Mesodermal cell (in vitro differentiated cells): ENCODE data around the gene EXOC3.
"Not testable (repeated sequence)": the region's sequence is repeated elsewhere in the genome, so short reads cannot be mapped to it uniquely, and the experiment has no call there.

Experiments
- H3K27ac ChIP-seq: 2 replicates; pipeline ENCODE4 v1.7.0; 2013; ENCODE audit warnings: mild to moderate bottlenecking, low read depth, low read length, moderate library complexity; ENCODE audit not compliant: severe bottlenecking
- H3K36me3 ChIP-seq: 2 replicates; pipeline ENCODE4 v1.7.1; 2013; ENCODE audit warnings: mild to moderate bottlenecking, low read length, moderate library complexity; ENCODE audit not compliant: control insufficient read depth, insufficient read depth
- H3K4me1 ChIP-seq: one replicate; pipeline ENCODE4 v1.7.1; 2013; ENCODE audit warnings: mild to moderate bottlenecking, low read length; ENCODE audit not compliant: insufficient read depth, control insufficient read depth, poor library complexity, severe bottlenecking
- H3K4me3 ChIP-seq: 2 replicates; pipeline ENCODE4 v1.7.0; 2013; ENCODE audit warnings: low read length, control low read depth, mild to moderate bottlenecking; ENCODE audit not compliant: insufficient read depth, poor library complexity, severe bottlenecking; ENCODE audit errors: extremely low read depth
- H3K9me3 ChIP-seq: 2 replicates; pipeline ENCODE4 v1.7.1; 2013; ENCODE audit warnings: mild to moderate bottlenecking, low read length, moderate library complexity; ENCODE audit not compliant: control insufficient read depth
- WGBS, 2 experiments: methylation state at CpG; one replicate each; pipeline ENCODE4 v1.1.5; 2013; ENCODE audit warnings: missing lambda C conversion rate in 2 of 2; ENCODE audit not compliant: insufficient coverage in 2 of 2; 5-methylcytosine and 5-hydroxymethylcytosine counted together

EXOC3 gene

DNA sequence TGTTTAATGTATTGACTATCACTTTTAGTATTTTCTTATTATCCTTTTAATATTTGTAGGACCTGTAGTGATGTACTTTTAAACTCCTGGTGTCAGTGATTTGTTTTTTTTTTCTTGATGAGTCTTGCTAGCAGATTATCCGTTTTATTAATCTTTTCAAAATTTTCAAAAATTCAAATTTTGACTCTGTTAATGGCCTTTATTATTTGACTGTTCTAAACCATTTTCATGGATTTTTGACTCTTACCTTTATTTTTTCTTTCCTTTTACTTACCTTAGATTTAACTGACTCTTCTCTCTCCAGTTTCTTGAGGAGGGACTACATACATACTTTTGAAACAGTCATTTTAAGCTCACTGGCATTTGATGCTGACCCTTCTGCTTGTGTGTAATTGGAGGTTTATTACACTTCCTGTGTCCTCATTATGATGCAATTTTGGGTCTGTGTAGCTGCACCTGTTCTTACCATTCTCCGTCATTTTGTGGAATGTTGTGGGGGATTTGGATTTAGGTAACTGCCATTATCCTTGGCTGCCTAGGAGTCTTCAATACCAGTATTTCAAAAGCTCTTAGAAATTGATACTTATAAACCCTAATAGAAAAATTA is 32.0 kb upstream of the EXOC3 start:
- H3K9me3 ChIP-seq, result no peaks in the 10 kb centered on the region
- peaks cover 18% of the 10 kb centered on the region for H3K4me1 ChIP-seq
- H3K36me3 ChIP-seq, result no peaks in the 10 kb centered on the region
- H3K4me3 ChIP-seq, result no peak overlapping the region
- WGBS, 2 experiments, result no CpG with 5 or more reads among the region's 2 CpGs
- H3K27ac ChIP-seq, result no peak overlapping the region

DNA sequence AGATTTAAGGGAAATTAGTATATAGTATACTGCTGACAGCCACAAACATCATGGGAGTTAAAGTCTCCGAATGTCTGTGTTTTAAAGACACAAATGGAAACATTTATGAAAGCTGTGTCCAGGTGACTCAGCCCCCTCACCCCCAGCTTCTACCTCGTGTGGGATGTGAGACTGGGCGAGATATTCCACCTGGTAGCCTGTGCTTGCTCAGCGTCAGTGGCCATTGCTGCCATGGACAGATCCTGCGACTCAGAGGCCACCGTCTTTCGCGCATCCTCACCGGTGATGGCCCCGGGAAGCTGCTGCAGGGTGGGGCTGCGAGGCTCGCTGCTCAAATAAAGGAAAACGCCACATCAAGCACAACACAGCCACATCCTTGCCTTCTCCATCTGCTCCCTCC is 31.2 kb upstream of the EXOC3 start:
- H3K36me3 ChIP-seq, result no peaks in the 10 kb centered on the region
- no peaks in the 10 kb centered on the region for H3K9me3 ChIP-seq
- H3K27ac ChIP-seq, result no peak overlapping the region
- H3K4me3 ChIP-seq, result no peak overlapping the region
- peaks cover 18% of the 10 kb centered on the region for H3K4me1 ChIP-seq
- 87 to 93% methylated on average over 10 to 12 of the region's 13 CpGs for WGBS, 2 experiments

DNA sequence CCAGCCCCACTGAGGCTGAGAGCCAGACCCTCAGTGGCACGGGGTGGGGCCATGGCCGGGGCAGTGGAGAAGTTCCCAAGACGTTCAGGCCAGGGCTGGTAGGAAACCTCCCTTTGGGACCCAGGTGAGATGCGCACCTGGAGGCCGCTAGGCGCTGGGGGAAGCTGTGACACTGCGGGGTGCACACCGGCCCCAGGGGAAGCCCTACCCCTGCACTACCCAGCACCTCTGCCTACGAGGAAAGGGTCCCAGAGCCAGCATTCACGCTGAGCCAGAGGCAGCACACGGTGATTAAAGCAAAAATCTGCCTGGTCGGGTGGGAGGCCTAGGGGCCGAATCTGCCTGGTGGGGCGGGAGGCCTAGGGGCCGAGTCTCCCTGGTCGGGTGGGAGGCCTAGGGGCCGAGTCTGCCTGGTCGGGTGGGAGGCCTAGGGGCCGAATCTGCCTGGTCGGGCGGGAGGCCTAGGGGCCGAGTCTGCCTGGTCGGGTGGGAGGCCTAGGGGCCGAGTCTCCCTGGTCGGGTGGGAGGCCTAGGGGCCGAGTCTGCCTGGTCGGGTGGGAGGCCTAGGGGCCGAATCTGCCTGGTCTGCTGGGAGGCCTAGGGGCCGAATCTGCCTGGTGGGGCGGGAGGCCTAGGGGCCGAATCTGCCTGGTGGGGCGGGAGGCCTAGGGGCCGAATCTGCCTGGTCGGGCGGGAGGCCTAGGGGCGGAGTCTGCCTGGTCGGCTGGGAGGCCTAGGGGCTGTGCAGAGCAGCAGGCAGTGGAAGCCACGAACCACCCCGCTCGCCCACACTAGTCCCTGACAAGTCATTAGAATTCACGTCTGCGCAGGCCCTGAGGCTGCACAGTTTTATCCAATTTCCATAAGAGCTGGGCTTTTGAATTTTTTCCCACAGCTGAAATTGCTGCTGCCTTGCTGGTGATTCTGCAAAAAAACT is 27.7 kb upstream of the EXOC3 start:
- H3K36me3 ChIP-seq, H3K4me3 ChIP-seq, H3K9me3 ChIP-seq: not testable (repeated sequence)
- whole genome bisulfite sequencing, 2 experiments, result 56% methylated on average over 32 to 33 of the region's 42 CpGs
- peak overlapping the region; percentile 95 for H3K27ac ChIP-seq
- peaks cover 18% of the 10 kb centered on the region for H3K4me1 ChIP-seq

DNA sequence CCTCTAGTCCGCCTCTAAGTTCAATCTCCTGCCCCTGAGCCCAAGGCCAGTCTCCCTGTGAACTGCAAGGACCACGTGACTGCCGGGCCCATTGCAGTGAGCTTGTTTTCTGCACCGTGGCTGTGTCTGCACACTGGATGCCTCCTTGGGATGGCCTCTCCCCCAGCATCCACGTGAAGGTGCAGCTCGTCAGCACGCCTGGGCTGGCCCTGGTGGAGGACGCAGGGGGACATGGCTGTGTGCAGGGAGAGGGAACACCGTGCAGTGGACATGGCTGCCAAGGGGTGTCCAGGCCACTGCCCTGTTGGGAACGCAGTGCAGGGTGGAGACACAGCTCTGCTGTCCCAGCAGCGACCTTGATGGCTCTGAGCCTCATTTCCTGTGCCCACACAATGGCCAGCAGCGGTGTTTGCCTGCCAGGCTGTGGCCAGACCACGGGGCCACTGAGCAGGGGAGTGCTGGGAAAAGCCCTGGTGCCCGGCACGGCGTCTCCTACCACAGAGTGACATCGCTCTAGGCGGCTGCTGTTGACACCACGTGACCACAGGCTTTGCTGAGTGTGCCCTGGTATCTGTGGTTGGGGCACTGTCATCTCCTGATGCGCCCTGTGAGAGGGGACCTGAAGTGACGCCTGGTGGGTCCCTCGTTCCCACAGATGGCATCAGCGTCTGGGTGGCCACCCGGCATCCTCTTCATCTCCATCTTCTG is 26.9 kb upstream of the EXOC3 start:
- H3K4me1 ChIP-seq, result peaks cover 18% of the 10 kb centered on the region
- no peaks in the 10 kb centered on the region for H3K9me3 ChIP-seq
- H3K4me3 ChIP-seq, result no peak overlapping the region
- 84% methylated on average over 22 to 24 of the region's 24 CpGs for WGBS, 2 experiments
- peak overlapping the region; percentile 95 for H3K27ac ChIP-seq
- H3K36me3 ChIP-seq, result no peaks in the 10 kb centered on the region

DNA sequence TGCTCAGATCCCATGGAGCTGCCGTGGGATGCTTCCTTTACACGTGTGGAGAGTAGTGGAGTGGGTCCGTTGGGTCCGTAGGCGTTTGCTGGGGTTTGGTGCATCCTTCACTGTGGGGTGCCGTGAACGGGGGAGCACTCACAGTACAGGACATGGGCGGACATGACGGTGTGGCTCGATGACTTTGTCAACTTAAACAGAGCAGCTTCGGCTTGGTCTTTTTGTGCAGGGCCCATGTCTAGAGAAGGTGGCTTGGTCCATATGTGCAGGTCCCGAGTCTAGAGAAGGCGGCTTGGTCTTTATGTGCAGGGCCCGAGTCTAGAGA is 26.4 kb upstream of the EXOC3 start:
- Histone ChIP-seq H3K36me3 (no peaks in the 10 kb centered on the region), H3K9me3 (no peaks in the 10 kb centered on the region), H3K27ac (peak overlapping the region; percentile 95), H3K4me1 (peaks cover 18% of the 10 kb centered on the region), H3K4me3 (no peak overlapping the region)
- 94 to 98% methylated on average over 14 of the region's 14 CpGs for WGBS, 2 experiments

DNA sequence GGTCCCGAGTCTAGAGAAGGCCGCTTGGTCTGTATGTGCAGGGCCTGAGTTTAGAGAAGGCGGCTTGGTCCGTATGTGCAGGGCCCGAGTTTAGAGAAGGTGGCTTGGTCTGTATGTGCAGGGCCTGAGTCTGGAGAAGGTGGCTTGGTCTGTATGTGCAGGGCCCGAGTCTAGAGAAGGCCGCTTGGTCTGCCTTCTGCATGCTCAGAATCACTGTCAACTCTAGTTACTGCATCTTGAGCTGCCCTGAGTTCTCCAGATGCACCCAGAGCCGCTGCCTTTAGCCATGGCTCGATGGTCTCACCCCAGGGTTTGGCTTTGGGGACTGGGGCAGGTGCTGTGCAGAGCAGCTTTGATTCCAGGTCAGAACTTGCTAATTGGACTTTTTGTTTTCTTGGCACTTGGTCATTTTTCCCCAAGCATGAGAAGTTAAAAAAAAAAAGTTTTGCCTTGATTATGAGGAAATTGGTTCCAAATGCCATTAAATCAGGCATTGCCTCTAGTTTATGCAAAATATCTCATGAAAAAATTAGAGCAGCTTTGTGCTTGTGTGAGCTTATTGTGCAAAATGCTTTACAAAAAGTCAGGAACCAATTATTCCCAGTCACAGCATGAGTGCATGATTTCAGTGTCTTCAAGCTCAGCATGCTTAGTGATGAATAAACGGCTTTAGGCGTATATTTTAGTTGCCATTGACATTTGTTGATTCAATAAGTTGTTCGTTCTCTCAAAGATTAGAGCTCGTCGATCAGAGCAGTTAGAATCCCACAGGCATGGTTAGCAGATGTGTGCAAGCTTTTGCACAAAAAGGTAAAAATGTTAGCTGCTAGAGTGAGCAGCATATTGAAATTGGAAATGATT is 25.4 kb upstream of the EXOC3 start:
- 90 to 91% methylated on average over 14 of the region's 14 CpGs for WGBS, 2 experiments

DNA sequence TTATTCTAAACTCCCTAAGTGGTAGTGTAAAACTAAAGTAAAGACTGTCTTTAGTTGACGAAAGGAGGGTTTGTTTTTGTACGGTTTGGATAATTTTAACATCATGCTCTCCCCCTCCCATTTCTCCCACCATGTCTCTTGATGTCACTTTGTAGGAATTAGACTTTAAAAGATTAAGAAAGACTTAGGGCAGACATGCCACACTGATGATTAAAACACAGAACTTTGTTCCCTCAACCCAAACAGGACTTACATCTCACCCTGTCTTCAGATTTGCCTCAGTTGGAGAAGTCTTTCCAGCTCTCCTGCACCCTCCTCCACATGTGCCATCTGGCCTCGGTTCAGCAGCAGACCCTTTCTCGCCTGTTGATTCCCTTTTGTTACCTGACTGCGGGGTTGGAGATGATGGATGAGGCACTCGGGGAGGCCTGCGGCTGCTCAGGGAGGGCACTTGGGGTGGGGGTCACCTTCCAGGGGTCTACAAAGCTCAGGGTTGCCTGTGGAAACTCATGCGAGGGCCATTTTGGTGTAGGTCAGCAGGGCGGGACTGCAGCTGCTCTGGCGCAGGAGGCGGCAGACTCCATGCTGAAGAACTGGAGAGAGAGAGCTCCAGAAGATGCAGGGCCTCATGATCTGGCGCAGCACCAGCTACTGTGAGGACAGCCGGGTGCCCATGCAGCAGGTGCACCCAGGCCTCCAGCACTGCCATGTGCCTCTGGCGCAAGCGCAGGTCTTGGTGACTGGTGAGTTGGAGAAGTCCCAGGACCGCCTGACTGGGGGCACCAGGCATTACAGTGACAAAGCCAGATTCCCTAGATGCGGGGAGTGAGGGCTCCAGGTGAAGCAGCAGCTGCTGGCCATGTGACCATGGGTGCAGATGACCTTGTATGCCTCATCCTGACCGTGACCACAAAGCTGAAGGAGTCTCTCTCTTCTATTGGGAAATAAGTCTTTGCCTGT is 24.5 kb upstream of the EXOC3 start:
- no peaks in the 10 kb centered on the region for H3K36me3 ChIP-seq
- peaks cover 15% of the 10 kb centered on the region for H3K4me1 ChIP-seq
- no peak overlapping the region for H3K27ac ChIP-seq
- H3K9me3 ChIP-seq, result no peaks in the 10 kb centered on the region
- 88 to 95% methylated on average over 13 to 15 of the region's 18 CpGs for WGBS, 2 experiments
- no peak overlapping the region for H3K4me3 ChIP-seq

More for the DNA sequence above, 25.4 kb upstream of the EXOC3 start:
- Histone ChIP-seq H3K4me1 (peaks cover 18% of the 10 kb centered on the region), H3K4me3 (no peak overlapping the region), H3K27ac (no peak overlapping the region), H3K9me3 (no peaks in the 10 kb centered on the region), H3K36me3 (no peaks in the 10 kb centered on the region)

DNA sequence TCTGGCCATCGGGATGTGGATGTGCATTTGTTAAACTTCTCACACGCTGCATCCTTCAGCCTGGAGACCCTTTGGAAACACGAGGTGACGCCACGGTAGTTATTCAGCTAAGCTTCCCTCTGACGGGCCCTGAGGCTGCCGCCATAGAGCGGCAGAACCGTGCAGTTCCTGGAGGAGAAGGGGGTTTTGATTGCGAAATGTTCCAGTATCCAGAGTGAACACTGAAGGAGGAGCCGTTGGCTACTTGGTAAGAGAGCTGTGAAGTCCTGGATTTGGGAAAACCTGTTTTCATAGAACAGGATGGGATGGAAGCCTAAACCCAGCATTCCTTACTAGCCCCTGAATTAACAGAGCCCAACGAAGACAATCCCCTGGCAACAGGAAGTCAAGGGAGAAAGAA is 23.0 kb upstream of the EXOC3 start:
- 90 to 92% methylated on average over 7 to 9 of the region's 12 CpGs for WGBS, 2 experiments
- Histone ChIP-seq H3K27ac (no peak overlapping the region), H3K36me3 (no peaks in the 10 kb centered on the region), H3K4me1 (peaks cover 9% of the 10 kb centered on the region), H3K9me3 (no peaks in the 10 kb centered on the region), H3K4me3 (no peak overlapping the region)

DNA sequence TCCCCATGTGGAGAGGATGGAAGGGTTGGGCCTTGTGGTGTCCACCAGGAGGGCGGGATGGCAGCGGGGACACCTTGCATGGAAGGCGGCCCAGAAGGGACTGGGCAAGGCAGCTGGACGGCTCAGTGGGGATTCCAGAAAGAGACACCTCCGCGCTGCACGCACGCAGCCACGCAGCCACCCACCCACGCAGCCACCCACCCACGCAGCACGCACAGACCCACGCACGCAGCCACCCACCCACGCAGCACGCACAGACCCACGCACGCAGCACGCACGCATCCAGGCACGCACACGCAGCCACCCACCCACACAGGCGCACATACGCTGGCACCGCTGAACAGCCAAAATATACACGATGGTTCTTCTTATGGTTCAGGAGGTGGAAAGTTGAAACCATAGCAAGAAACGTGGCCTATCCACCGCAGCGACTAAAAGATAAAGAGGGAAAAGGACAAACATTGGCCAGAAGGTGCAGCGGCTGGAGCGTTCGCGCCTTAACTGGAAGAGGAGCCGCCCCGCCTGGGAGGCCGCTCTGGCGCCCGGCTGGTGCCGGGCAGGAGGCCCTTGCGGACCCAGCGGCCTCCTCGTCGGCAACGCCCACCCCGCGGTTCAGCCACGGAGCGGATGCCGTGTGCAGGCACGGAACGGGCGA is 22.2 kb upstream of the EXOC3 start:
- Histone ChIP-seq H3K9me3 (no peaks in the 10 kb centered on the region), H3K36me3 (no peaks in the 10 kb centered on the region), H3K27ac (no peak overlapping the region), H3K4me1 (peaks cover 1% of the 10 kb centered on the region), H3K4me3 (no peak overlapping the region)
- 94 to 96% methylated on average over 46 to 48 of the region's 52 CpGs for WGBS, 2 experiments
